T-cell (primary cell): Measurements from ENCODE around the gene CENPM. TPM values are rescaled to one million over a fixed set of nuclear protein-coding genes. Genes with fewer than 3 reads are reported as not detected.

Source experiments
- ATAC-seq, 4 experiments: fragments of 200-7000 bp in 3 of 4; fragments of 150-1000 bp in 1 of 4; cut with Tn5 transposase; replicated peaks in 1 of 4; 1 replicate in 3 of 4; 2 replicates in 1 of 4; pipeline ENCODE4 v1.10.0; 2021; ENCODE audit warnings: moderate library complexity in 3 of 4, mild to moderate bottlenecking in 2 of 4, moderate number of reproducible peaks in 1 of 4
- CTCF ChIA-PET, 2 donors: fragments of 300-600 bp; sonication (Branson Sonifier 250); formaldehyde crosslinking; loops; one replicate each; lab custom pipeline; 2022; ENCODE audit warnings: antibody characterized with exemption in 2 of 2; lab: Charles Lee
- POLR2A ChIA-PET, 2 donors: fragments of 300-600 bp; sonication (Branson Sonifier 250); formaldehyde crosslinking; loops; one replicate each; lab custom pipeline; 2022; ENCODE audit warnings: antibody characterized with exemption in 2 of 2; lab: Charles Lee
- DNase-seq, 35 experiments: peaks; one replicate each; pipeline versions ENCODE4 v3.0.0 to v3.0.0-alpha.2; 2013 to 2023
- H3K27ac ChIP-seq: one replicate; pipeline ENCODE4 v1.5.1; 2013; ENCODE audit warnings: low read length
- H3K27me3 ChIP-seq, 2 experiments: replicated peaks in 1 of 2; 1 replicate in 1 of 2; 2 replicates in 1 of 2; pipeline versions ENCODE4 v1.6.1 to v1.7.0; 2013; ENCODE audit warnings: low read length in 1 of 2, mixed read lengths in 1 of 2; ENCODE audit not compliant: control insufficient read depth in 2 of 2, insufficient read depth in 2 of 2; ENCODE audit errors: extremely low read depth in 1 of 2
- H3K36me3 ChIP-seq, 2 donors: 1 replicate in 1 of 2; 2 replicates in 1 of 2; pipeline versions ENCODE4 v1.6.1 to v1.7.0; 2013; ENCODE audit warnings: low read length in 1 of 2; ENCODE audit not compliant: control insufficient read depth in 2 of 2, insufficient read depth in 1 of 2; ENCODE audit errors: extremely low read depth in 1 of 2
- H3K4me1 ChIP-seq, 2 experiments: 1 replicate in 1 of 2; 2 replicates in 1 of 2; pipeline versions ENCODE4 v1.6.1 to v1.7.0; 2013; ENCODE audit warnings: low read length in 2 of 2, mixed read lengths in 1 of 2; ENCODE audit not compliant: insufficient read depth in 2 of 2, control insufficient read depth in 1 of 2; ENCODE audit errors: extremely low read depth in 1 of 2
- H3K4me3 ChIP-seq, 2 donors: 1 replicate in 1 of 2; 2 replicates in 1 of 2; pipeline versions ENCODE4 v1.5.1 to v1.7.0; 2013; ENCODE audit warnings: mild to moderate bottlenecking in 2 of 2, low read length in 1 of 2, moderate library complexity in 1 of 2; ENCODE audit not compliant: control insufficient read depth in 1 of 2; ENCODE audit errors: extremely low read depth in 1 of 2
- H3K9me3 ChIP-seq: 2 replicates; pipeline ENCODE4 v1.7.0; 2013
- H3K27ac Mint-ChIP-seq, 2 donors: one replicate each; pipeline ENCODE4 v1.8.0; 2020 to 2021; ENCODE audit warnings: mild to moderate bottlenecking in 2 of 2, mixed read lengths in 2 of 2
- H3K27me3 Mint-ChIP-seq, 2 donors: one replicate each; pipeline ENCODE4 v1.8.0; 2021 to 2022; ENCODE audit warnings: mixed read lengths in 2 of 2
- H3K36me3 Mint-ChIP-seq: one replicate; pipeline ENCODE4 v1.8.0; 2021; ENCODE audit warnings: mixed read lengths
- H3K4me1 Mint-ChIP-seq, 3 donors: one replicate each; pipeline ENCODE4 v1.8.0; 2020 to 2022; ENCODE audit warnings: mixed read lengths in 3 of 3, mild to moderate bottlenecking in 1 of 3
- H3K4me3 Mint-ChIP-seq, 3 donors: one replicate each; pipeline ENCODE4 v1.8.0; 2020 to 2022; ENCODE audit warnings: mild to moderate bottlenecking in 3 of 3, mixed read lengths in 3 of 3, moderate library complexity in 3 of 3
- H3K9me3 Mint-ChIP-seq, 3 donors: one replicate each; pipeline ENCODE4 v1.8.0; 2020 to 2022; ENCODE audit warnings: mixed read lengths in 3 of 3
- WGBS: methylation state at CpG from one replicate; pipeline ENCODE4 v1.1.5; 2013; ENCODE audit warnings: missing lambda C conversion rate; ENCODE audit not compliant: insufficient coverage; 5-methylcytosine and 5-hydroxymethylcytosine counted together
- total RNA-seq, 35 experiments: library from RNA in 6 of 35; stranded (reverse) in 6 of 35; fragments of 120-200 nt in 1 of 35; gene quantifications; one replicate each; pipeline versions ENCODE4 v1.2.1 to v1.2.4 and lab custom pipeline; 2013 to 2026

Gene CENPM
- total RNA-seq, 5 donors from 2014 or later (not counting 1 experiment from before 2014, with no cell fraction given): 5.1 to 16.7 (median 7.9) TPM

DNA sequence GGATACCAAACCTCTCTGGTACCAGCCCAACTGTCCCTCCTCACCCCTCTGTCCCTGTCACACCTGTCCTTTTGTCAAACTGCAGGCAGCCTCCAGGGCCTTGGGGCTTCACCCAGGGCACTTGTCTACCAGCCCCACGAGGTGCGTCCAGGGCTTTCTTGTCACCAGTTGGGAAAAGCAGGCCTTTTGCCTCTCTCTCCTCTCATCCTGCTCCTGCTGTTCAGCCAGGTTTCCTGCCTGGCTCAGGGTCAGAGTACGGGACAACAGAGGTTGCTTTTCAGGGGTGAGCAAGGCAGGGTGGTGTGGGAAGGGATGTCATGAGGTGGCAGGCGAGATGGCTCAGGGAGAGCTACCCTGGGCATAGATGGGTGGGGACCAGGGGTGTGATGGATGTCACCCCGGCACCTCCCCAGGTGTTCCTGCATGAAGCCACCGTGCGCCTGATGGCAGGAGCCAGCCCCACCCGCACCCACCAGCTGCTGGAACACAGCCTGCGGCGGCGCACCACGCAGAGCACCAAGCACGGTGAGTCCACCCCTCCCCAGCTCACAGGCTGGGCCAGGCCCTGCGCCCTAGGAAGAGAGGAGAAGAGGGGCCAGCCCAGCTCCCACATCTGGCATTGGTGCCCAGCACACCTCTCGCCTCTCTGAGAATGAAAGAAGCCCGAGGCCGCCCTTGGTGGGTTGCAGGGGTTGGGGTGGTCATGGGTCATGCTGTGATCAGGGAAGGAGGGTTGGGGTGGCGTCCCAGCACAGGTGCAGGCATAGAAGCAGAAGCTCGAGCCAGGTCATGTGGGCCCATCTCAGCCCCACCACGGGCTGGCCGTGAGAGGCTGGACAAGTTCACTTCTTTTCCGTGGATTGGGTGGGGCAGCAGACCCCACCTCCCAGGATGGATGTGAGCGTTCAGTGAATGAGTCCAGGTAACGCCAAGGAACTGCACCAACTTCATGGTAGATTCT, 42.2 kb downstream of the CENPM start:
- H3K27me3 Mint-ChIP-seq: peaks cover 4 to 6% of the 10 kb centered on the region in 2 donors
- Histone ChIP-seq H3K27me3 (peaks cover 0 to 12% of the 10 kb centered on the region in 2 experiments), H3K36me3 (peaks cover 32 to 35% of the 10 kb centered on the region in 2 donors), H3K4me3 (no peak overlapping the region), H3K4me1 (peaks cover 11 to 23% of the 10 kb centered on the region in 2 experiments), H3K27ac (no peak overlapping the region), H3K9me3 (no peaks in the 10 kb centered on the region)
- H3K4me3 Mint-ChIP-seq: no peak overlapping the region
- peaks cover 15% of the 10 kb centered on the region for H3K36me3 Mint-ChIP-seq
- no peaks in the 10 kb centered on the region for H3K9me3 Mint-ChIP-seq
- POLR2A ChIA-PET: no interaction called here
- peak overlapping the region in 1 of 2 donors; percentile 34 for H3K27ac Mint-ChIP-seq
- CTCF ChIA-PET: no interaction called here
- WGBS: 95% methylated on average over 22 of the region's 24 CpGs
- DNase-seq (no peak), ATAC-seq (no peak)
- H3K4me1 Mint-ChIP-seq: peaks cover 22 to 24% (median 22%) of the 10 kb centered on the region in 3 donors

DNA sequence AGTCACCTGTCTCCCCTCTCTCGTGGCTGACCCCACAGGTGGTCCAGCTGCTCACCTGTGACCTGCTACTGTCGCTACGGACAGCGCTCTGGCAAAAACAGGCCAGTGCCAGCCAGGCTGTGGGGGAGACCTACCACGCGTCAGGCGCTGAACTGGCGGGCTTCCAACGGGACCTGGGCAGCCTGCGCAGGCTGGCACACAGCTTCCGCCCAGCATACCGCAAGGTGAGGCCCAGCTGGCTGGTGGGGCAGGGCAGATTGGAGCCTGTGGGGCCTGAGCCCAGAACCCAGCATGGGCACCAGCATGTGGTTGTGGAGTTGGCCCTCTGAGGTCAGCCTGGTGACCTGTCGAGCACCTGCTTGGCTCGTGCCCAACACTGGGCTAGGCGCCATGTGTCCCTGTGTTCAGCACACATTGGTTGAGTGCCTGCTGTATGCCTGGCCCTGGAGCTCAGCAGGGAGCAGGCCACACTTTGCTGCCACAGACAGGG, 44.0 kb downstream of the CENPM start:
- POLR2A ChIA-PET: no interaction called here
- 96% methylated on average over 15 of the region's 15 CpGs for WGBS
- ATAC-seq: no peak
- Histone ChIP-seq H3K36me3 (peaks cover 48 to 49% of the 10 kb centered on the region in 2 donors), H3K9me3 (no peaks in the 10 kb centered on the region), H3K4me3 (no peak overlapping the region), H3K27ac (no peak overlapping the region), H3K27me3 (no peaks in the 10 kb centered on the region), H3K4me1 (peaks cover 0 to 6% of the 10 kb centered on the region in 2 experiments)
- Mint-ChIP-seq H3K9me3 (no peaks in the 10 kb centered on the region), H3K36me3 (peaks cover 27% of the 10 kb centered on the region), H3K27me3 (no peaks in the 10 kb centered on the region), H3K4me3 (no peak overlapping the region), H3K4me1 (peaks cover 6 to 10% (median 6%) of the 10 kb centered on the region in 3 donors), H3K27ac (no peak overlapping the region)
- DNase-seq: no peak
- CTCF ChIA-PET: interaction anchor here in 1 of 2 donors (0.6 kb wide), 1 partner anchor 54 kb away, joined by 3 read pairs; no protein-coding TSS in a partner anchor

GRCh38 chr22:41902016-41902415, 44.9 kb downstream of the CENPM start:
- Histone ChIP-seq H3K27me3 (no peaks in the 10 kb centered on the region), H3K36me3 (peaks cover 48 to 53% of the 10 kb centered on the region in 2 donors), H3K4me3 (no peak overlapping the region), H3K4me1 (peaks cover 0 to 1% of the 10 kb centered on the region in 2 experiments), H3K9me3 (no peaks in the 10 kb centered on the region), H3K27ac (no peak overlapping the region)
- H3K36me3 Mint-ChIP-seq: peaks cover 34% of the 10 kb centered on the region
- no peaks in the 10 kb centered on the region for H3K9me3 Mint-ChIP-seq
- ChIA-PET POLR2A (no interaction called here), CTCF (no interaction called here)
- DNase-seq: no peak
- no peaks in the 10 kb centered on the region for H3K27me3 Mint-ChIP-seq
- ATAC-seq: no peak
- peak overlapping the region in 1 of 2 donors; percentile 6 for H3K27ac Mint-ChIP-seq
- H3K4me1 Mint-ChIP-seq: peaks cover 0 to 4% (median 0%) of the 10 kb centered on the region in 3 donors
- 100% methylated on average over 4 of the region's 7 CpGs for WGBS
- H3K4me3 Mint-ChIP-seq: no peak overlapping the region

DNA sequence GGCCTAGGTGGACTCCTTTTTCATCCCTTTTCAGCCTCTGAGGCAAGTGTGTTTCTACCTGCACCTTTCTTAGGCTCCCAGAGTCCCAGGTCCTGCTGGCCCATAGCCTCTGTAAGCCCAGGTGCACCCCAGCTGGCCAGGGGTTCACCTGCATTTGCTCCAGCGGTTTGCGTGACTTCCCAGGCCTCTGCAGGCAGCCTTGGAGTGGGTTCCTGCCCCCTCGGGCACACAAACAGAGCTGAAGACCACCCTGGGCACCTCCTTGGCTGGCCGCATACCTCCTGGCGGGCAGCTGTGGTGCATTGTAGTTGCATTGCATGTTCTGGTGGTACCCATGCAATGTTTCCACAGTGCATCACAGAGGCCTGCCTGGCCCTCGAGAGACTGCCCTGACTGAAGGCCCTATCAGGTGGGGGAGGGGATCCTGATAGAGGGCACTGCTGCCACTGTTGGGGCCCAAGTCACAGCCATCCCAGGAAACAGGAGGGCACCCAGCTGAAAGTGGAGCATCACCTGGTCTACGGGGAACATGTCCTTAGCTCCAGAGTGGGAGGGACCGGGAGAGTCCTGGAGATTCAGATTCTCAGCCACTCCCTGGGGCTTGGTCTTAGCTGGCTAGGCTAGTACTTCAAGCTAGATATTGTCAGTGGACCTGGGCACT, 46.2 kb downstream of the CENPM start:
- no peaks in the 10 kb centered on the region for H3K9me3 Mint-ChIP-seq
- H3K4me3 Mint-ChIP-seq: no peak overlapping the region
- DNase-seq: no peak
- no peak overlapping the region for H3K4me3 ChIP-seq
- H3K27me3 Mint-ChIP-seq: no peaks in the 10 kb centered on the region
- WGBS: 100% methylated on average over 8 of the region's 8 CpGs
- CTCF ChIA-PET: no interaction called here
- POLR2A ChIA-PET: no interaction called here
- peaks cover 0 to 3% of the 10 kb centered on the region in 2 experiments for H3K4me1 ChIP-seq
- ATAC-seq: no peak
- no peaks in the 10 kb centered on the region for H3K27me3 ChIP-seq
- peaks cover 1 to 3% (median 2%) of the 10 kb centered on the region in 3 donors for H3K4me1 Mint-ChIP-seq
- no peak overlapping the region for H3K27ac ChIP-seq
- H3K27ac Mint-ChIP-seq: no peak overlapping the region
- peaks cover 47 to 63% of the 10 kb centered on the region in 2 donors for H3K36me3 ChIP-seq
- H3K9me3 ChIP-seq: no peaks in the 10 kb centered on the region
- peaks cover 38% of the 10 kb centered on the region for H3K36me3 Mint-ChIP-seq

- no peak overlapping the region for H3K4me3 Mint-ChIP-seq
- no peaks in the 10 kb centered on the region for H3K27me3 Mint-ChIP-seq
- Histone ChIP-seq H3K27me3 (no peaks in the 10 kb centered on the region), H3K27ac (no peak overlapping the region), H3K4me1 (peaks cover 0 to 3% of the 10 kb centered on the region in 2 experiments), H3K9me3 (no peaks in the 10 kb centered on the region), H3K36me3 (peaks cover 42 to 60% of the 10 kb centered on the region in 2 donors), H3K4me3 (no peak overlapping the region)
- DNase-seq (no peak), ATAC-seq (no peak)
- ChIA-PET CTCF (no interaction called here), POLR2A (interaction anchor here in 1 of 2 donors (0.6 kb wide), 1 partner anchor 956 kb away, joined by 5 read pairs; no protein-coding TSS in a partner anchor)
- peaks cover 0 to 3% (median 1%) of the 10 kb centered on the region in 3 donors for H3K4me1 Mint-ChIP-seq
- no peak overlapping the region for H3K27ac Mint-ChIP-seq
- 90% methylated on average over 9 of the region's 13 CpGs for WGBS
- no peaks in the 10 kb centered on the region for H3K9me3 Mint-ChIP-seq
- peaks cover 34% of the 10 kb centered on the region for H3K36me3 Mint-ChIP-seq
These were observed 46.8 kb downstream of the CENPM start for GRCh38 chr22:41899992-41900651.

- Mint-ChIP-seq H3K27ac (no peak overlapping the region), H3K36me3 (peaks cover 33% of the 10 kb centered on the region), H3K4me3 (no peak overlapping the region), H3K9me3 (no peaks in the 10 kb centered on the region), H3K4me1 (peaks cover 0 to 3% (median 1%) of the 10 kb centered on the region in 3 donors), H3K27me3 (no peaks in the 10 kb centered on the region)
- WGBS: 100% methylated on average over 4 of the region's 5 CpGs
- ATAC-seq: no peak
- DNase-seq: no peak
- H3K9me3 ChIP-seq: no peaks in the 10 kb centered on the region
- POLR2A ChIA-PET: interaction anchor here in 1 of 2 donors (0.6 kb wide), 1 partner anchor 957 kb away, joined by 5 read pairs; no protein-coding TSS in a partner anchor
- H3K27me3 ChIP-seq: no peaks in the 10 kb centered on the region
- peaks cover 0 to 3% of the 10 kb centered on the region in 2 experiments for H3K4me1 ChIP-seq
- H3K27ac ChIP-seq: no peak overlapping the region
- peaks cover 38 to 63% of the 10 kb centered on the region in 2 donors for H3K36me3 ChIP-seq
- H3K4me3 ChIP-seq: no peak overlapping the region
- CTCF ChIA-PET: no interaction called here
These were observed 47.8 kb downstream of the CENPM start for GRCh38 chr22:41899110-41899509.
